Activated effector memory CD4-positive, alpha-beta T cell treated with anti-CD3 and anti-CD28 coated beads, Interleukin-2, amount 50 U/mL, for 16 hours (primary cell): Measurements from ENCODE around the gene DTWD2.
"Not testable (repeated sequence)": the region's sequence is repeated elsewhere in the genome, so short reads cannot be mapped to it uniquely, and the experiment has no call there.

Experiments
- DNase-seq: peaks from one replicate; pipeline ENCODE4 v3.0.0-alpha.2; 2020

The DTWD2 gene

DNA sequence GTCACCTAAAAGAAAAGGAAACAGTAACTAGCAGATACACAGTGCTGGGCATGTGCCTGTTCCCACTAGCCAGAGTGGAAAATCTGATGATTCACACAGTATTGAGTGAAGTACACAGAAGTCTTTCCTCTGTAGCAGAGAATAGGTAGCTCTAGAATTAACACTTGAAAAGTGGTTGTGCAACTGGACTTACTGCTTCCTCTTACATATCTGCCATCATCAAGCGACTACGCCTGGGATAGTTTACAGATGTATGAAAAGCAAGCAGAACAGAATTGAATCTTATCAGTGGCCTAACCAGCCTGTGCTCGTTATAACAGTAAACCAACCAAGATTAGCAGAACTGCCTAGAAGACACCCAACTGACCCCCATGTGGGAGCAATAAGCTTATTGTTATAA is 130.6 kb downstream of the DTWD2 start:
- no peak for DNase-seq

DNA sequence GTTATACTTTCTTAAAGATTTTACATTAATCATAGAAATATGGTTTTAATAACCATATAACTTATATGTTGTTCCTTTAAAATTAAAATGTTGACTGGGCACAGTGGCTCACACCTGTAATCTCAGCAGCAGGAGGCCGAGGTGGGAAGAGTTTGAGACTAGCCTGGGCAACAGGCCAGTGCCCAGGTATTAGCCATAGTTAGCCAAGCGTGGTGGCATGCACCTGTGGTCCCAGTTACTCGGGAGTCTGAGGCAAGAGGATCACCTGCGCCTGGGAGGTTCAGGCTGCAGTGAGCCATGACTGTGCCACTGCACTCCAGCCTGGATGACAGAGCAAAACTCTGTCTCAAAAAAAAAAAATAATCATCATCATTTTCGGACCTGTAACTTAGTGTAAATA is 133.5 kb downstream of the DTWD2 start:
- no peak for DNase-seq

DNA sequence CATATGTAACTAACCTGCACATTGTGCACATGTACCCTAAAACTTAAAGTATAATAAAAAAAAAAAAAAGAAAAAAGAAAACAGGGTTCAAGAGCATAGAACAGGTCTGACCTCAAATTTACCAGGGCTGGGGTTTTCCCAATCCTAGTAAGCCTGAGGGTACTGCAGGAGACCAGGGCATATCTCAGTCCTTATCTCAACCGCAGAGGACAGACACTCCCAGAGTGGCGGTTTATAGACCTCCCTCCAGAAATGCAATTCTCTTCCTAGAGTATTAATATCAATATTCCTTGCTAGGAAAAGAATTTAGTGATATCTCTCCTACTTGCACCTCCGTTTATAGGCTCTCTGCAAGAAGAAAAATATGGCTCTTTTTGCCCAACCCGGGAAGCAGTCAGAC is 136.6 kb downstream of the DTWD2 start:
- not testable (repeated sequence) for DNase-seq

DNA sequence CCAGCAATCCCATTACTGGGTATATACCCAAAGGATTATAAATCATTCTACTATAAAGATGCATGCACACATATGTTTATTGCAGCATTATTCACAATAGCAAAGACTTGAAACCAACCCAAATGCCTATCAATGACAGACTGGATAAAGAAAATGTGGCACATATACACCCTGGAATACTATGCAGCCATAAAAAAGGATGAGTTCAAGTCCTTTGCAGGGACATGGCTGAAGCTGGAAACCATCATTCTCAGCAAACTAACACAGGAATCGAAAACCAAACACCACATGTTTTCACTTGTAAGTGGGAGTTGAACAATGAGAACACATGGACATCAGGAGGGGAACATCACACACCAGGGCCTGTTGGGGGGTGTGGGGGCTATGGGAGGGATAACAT is 138.8 kb downstream of the DTWD2 start:
- not testable (repeated sequence) for DNase-seq

DNA sequence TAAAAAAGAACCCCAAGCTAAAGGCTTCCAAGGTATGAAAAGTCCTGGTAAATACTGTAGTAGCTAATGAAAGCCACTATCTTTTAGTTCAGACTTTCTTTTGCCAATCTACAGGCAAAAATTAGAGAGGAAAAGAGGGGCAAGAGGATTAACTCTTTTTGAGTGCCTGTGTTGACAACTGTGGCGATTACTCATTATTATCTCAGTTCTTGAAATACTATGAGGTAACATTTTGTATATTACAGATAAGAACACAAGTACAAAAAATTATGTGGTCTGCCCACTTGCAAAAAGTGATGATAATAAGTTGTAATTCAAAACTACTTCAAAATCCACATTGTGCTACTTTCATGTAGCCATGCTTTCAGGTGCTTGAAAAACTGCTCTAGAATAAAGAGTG is 144.0 kb downstream of the DTWD2 start:
- no peak for DNase-seq

DNA sequence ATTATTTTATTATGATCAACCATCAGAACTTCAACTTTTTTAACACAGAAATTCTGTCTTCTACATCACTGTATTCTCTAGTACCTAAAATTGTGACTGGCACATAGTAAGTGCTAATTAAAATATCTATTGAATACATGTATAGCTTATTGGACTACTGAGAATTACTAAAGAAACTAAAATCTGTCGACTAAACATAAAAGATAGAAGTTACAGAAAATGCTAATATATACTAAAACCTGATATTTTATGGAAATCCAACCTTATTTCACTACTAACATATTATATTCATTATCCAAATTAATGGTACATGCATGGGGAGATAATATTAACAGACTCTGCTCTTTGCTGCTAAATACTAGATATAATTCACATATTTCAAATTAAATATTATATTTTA is 153.6 kb downstream of the DTWD2 start:
- no peak for DNase-seq

DNA sequence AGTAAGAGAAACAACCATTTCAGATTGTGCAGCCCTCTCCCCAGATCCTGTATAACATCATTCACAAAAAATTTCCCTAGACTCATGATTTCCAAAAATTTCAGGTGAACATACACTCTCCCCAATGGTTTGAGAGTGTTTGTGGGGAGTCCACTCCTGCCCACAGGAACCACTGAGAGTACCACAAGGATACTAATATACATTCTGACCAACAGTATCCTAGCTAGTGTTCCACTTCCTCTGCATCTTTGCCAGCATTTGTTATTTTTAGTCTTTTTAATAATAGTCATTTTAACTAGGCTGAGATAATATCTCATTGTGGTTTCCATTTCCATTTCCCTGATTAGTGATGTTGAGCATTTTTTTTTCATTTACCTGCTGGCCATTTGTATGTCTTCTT is 155.4 kb downstream of the DTWD2 start:
- DNase-seq, result no peak

DNA sequence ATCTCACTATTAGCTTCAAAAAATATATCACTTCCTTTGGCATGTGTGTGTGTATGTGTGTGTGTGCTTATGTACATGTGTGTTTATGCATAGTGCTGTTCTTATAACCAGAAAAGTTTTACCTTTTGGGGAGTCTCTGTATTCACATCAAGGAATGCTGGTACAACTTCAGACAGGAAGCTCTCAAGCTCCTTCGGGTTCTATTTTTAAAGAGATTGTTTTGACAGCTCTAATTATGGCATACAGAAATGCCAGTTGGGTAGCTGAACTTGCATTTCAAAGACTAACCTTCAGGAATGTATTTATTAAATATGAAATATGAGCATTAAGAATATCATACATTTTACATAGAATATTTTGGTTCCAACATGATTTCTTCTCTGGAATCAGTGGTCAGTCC is 163.1 kb downstream of the DTWD2 start:
- DNase-seq, result no peak

DNA sequence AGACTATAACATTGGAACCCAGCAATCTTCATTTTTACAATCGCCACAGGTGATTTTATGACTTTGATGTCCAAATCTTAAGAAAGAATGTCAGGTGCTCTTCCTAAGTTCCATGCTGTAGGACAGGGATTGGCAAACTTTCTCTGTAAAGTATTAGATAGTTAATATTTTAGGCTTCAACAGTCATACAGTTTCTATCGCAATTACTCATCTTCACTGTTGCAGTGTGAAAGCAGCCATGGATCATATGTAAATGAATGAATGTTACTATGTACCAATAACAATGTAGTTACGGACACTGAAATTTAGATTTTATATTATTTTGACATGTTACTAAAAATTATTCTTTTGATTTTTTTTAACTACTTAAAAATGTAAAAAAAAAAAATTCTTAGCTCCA is 169.7 kb downstream of the DTWD2 start:
- DNase-seq, result no peak

DNA sequence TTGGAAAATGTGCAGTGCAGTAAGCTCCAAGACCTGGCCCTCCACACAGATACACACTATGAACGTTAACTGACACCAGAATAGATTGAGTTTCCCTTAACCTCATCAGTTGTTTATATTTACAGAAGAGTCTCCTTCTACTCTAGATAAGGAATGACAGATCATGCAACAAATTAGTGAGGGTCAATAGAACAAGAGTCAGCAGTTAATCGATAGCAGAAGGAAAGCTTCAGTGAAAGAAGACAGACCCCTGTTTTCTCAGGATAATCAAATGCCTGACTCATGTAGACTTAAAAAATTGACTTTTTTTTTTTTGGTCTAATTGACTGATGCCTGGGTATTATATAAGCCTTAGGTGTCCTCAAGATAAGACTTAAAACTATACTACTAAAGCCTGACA is 179.9 kb downstream of the DTWD2 start:
- DNase-seq, result no peak

DNA sequence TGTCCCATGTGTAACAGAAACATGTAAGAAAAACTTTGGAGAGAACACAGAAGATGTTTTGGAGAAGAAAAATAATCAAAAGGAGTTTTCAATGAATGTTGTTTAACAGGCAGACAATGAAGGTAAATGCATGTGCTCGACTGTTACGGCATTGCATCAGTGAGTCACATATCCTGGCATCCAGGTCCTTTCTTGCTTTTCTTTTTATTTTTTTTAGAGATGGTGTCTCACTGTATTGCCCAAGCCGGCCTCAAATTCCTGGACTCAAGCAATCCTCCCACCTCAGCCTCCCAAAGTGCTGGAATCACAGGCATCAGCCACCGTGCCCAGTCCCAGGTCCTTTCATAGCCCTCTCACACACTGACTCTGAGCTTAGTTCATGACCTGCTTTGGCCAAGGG is 181.8 kb downstream of the DTWD2 start:
- no peak for DNase-seq

DNA sequence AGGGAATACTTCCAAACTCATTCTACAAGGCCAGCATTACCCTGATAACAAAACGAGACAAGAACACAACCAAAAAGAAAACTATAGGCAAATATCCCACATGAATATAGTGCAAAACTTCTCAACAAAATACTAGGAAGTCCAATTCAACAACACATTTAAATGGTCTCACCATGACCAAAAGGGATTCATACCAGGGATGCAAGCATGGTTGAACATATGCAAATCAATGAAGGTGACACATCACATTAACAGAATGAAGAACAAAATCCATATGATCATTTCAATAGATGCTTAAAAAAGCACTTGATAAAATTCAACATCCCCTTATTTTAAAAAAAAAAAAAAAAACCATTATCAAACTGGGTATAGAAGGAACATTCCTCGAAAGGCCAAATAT is 186.0 kb downstream of the DTWD2 start:
- no peak for DNase-seq

DNA sequence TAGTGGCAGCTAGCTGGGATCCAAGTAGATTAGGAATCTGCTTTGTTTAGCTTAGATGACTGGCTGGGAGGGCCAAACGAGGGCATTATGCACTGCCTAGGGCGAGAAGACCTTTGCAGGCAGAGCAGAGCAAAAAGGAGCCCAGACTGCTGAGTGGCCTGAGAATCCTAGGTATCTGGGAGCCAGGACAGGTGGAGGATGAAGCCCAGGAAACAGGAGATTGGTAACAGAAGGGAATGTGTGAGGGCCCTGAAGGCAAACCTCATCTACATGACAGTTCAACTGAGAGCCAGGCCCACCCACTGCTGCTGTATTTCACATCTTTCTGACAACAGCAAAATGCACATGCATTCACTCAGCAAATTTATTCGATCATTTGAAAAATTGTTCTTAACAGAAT is 192.3 kb downstream of the DTWD2 start:
- no peak for DNase-seq

DNA sequence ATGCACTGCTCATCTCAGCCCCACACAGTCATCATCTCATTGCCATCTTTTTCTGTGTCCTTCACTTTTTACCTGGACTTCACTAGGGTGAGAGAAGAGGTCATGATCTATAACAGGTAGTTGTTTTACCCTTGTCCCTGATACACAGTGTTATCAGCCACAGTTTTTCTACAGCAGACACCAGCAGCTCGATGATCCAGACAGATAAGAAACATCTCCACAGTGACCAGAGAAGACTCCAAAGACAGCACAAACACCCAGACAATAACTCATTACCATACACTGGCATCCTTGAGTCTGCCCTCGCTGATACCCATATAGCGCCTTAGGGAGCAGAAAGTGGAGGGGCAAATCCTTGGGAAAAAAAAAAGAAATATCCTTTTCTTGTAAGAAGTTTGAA is 194.1 kb downstream of the DTWD2 start:
- no peak for DNase-seq

DNA sequence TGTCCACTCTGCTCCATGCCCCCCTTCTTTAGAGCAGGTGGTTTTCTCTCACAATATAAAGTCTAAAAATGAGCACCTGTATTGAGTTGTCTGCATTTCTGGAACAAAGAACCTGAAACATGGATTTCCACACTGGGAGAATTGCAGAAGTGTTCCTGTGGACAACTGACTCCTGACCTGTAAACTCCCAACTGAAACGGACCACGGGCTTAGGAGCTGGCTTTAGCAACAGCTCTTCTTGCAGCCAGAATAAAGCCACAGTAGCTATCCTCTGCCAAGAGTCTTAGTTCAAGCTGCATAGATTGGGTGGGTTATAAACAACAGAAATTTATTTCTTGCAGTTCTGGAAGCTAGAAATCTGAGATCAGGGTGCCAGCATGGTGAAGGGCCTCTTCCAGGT is 194.7 kb downstream of the DTWD2 start:
- DNase-seq, result no peak

DNA sequence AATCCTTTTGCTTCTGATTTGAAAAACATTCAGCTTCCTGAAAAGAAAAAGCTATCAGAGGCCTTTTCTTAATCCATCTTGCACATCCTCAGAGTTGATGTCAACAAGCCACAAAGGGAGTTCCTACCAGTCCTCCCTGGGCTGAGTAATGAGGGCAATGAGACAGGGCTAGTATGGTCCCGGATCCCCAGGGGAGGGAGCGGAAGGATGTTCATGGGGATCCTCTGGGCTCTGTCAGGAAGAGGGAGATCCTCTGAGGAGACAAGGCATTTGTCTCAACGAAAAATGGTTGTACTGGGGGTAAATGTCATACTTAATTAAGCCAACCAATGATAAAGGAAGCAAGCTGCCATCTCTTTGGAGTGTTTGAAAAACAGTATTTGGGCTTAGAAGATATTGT is 195.3 kb downstream of the DTWD2 start:
- no peak for DNase-seq

DNA sequence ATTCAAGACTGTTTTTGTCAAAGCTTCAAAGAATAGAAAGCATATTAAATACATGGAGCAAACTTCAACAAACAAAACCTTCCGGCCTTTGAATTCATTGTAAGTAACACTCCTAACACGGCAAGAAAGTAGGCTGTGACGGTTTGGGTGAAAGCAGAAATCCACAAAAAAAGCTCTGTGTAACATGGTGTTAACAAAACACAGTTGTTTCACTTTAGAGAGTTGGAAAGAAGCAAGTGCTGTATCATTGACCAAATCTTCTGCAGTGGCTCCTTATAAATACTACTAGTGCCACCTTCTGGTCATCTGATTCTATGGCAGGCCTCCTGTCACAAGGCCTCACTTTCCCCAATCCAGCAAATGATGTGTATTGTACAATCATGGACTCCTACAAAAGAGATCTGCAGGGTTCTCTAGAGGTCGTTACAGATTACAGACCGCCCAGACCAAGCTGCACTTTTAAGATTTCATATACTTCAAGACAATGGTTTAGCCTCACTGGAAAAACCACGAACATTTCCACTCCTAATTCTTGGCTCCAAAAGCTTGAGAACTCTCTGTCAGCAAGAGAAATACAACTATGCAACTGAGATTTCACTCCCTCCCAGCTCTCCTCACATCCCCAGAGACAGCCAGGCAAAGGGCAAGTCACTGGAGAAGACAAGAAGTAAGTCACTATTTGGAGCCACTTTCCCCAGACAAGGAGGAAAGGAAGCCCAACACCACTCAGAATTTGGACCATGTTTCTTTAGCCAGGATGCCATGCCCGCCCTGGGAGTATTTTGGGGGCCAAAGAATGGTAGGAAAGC is 196.2 kb downstream of the DTWD2 start:
- no peak for DNase-seq

DNA sequence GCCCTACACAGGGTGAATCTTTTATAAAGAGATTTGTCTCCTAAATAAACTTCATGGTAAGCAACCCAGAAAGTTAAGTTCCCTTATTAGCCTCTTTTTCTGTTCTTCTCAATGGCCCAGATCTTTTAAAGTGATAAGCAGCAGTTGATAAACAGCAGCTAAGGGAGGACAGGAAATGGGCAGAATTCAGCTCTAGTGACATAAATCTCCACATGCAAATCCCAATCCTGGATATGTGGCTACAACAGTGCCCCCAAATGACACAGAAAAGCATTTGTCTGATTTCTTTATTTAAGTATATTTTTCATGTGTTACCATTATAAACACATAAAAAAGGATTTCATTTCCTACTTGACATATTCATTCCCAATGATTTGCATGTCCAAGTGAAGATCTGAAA is 199.0 kb downstream of the DTWD2 start:
- no peak for DNase-seq

DNA sequence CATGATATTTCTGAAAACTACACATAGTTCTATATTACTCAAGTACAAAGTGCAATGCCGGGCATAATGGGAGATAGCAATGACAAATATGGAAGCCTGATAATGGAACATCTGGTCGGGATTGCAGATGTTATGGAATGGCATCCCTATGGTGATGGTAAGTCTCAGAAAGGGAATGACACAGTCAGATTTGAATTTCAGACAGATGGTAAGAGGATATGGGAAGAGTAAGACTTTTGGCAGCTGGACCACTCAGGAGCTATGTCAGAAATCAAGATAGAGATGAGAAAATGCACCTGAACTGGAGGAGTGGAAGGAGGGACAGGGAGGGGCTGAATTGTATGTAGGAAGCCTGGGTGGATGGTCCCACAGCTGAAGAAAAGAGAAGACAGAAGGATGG is 200.0 kb downstream of the DTWD2 start:
- DNase-seq, result no peak
